ENCODE data around the gene C4A.
A peak's percentile ranks its signal among the peaks of the same experiment; 100 is the strongest.
"Not testable (repeated sequence)": the region's sequence is repeated elsewhere in the genome, so short reads cannot be mapped to it uniquely, and the experiment has no call there.

Gene C4A

GRCh38 chr6:32014547-32014946 is 32.7 kb downstream of the C4A start, which contains the start of gene C4B:
Gene C4B, plus strand, starts transcription at chr6:32014795. Its CDS starts 51 bp downstream, at chr6:32014846.
- DNase-seq, result not testable (repeated sequence)

GRCh38 chr6:32022100-32022499 is 40.2 kb downstream of the C4A start:
- DNase-seq, result not testable (repeated sequence)

GRCh38 chr6:32028631-32029030 is 46.8 kb downstream of the C4A start:
- not testable (repeated sequence) for DNase-seq

GRCh38 chr6:32029553-32029952 is 47.7 kb downstream of the C4A start:
- DNase-seq, result not testable (repeated sequence)

- not testable (repeated sequence) for DNase-seq
These were observed 53.6 kb downstream of the C4A start for GRCh38 chr6:32035283-32036013.

- not testable (repeated sequence) for DNase-seq
These were observed 55.3 kb downstream of the C4A start for GRCh38 chr6:32037136-32037535.

- DNase-seq, result not testable (repeated sequence)
These were observed 56.0 kb downstream of the C4A start, which contains the start of gene CYP21A2 for GRCh38 chr6:32037598-32038524. Gene CYP21A2, plus strand, starts transcription at chr6:32038415. Its CDS starts 8 bp downstream, at chr6:32038423.

- not testable (repeated sequence) for DNase-seq
These were observed 57.0 kb downstream of the C4A start for GRCh38 chr6:32038878-32039277.

- not testable (repeated sequence) for DNase-seq
These were observed 57.7 kb downstream of the C4A start for GRCh38 chr6:32039321-32040274.

- DNase-seq, result not testable (repeated sequence)
These were observed 58.6 kb downstream of the C4A start for GRCh38 chr6:32040299-32041049.

- DNase-seq, result not testable (repeated sequence)
These were observed 59.1 kb downstream of the C4A start for GRCh38 chr6:32041050-32041321.

GRCh38 chr6:32041385-32041784 is 59.5 kb downstream of the C4A start:
- DNase-seq, result not testable (repeated sequence)

- DNase-seq, result not testable (repeated sequence)
These were observed 60.4 kb downstream of the C4A start for GRCh38 chr6:32042276-32042675.

- DNase-seq, result not testable (repeated sequence)
These were observed 61.9 kb downstream of the C4A start for GRCh38 chr6:32043589-32044380.

GRCh38 chr6:32044916-32045315 is 63.1 kb downstream of the C4A start:
- not testable (repeated sequence) for DNase-seq

GRCh38 chr6:32045811-32046449 is 64.1 kb downstream of the C4A start:
- DNase-seq, result no peak

GRCh38 chr6:32046450-32047083 is 64.7 kb downstream of the C4A start:
- DNase-seq, result peak in 14 of 58 donors; percentile 0 to 77 (median 20)

- DNase-seq, result peak in 6 of 58 donors; percentile 18 to 77 (median 44)
These were observed 65.2 kb downstream of the C4A start for GRCh38 chr6:32047084-32047478.
